B cell (primary cell): ENCODE data around the gene RPP14. TPM values are rescaled to one million over a fixed set of nuclear protein-coding genes. Genes with fewer than 3 reads are reported as not detected.

ENCODE experiments used
- ATAC-seq: fragments of 200-7000 bp; cut with Tn5 transposase; one replicate; pipeline ENCODE4 v1.10.0; 2021; ENCODE audit warnings: low read depth, mild to moderate bottlenecking, moderate number of reproducible peaks, moderate library complexity
- CTCF ChIA-PET: fragments of 350-600 bp; sonication (Branson Sonifier 250); formaldehyde crosslinking; loops from one replicate; lab custom pipeline; 2021; ENCODE audit warnings: antibody characterized with exemption, inconsistent platforms; lab: Charles Lee
- POLR2A ChIA-PET: fragments of 350-600 bp; sonication (Branson Sonifier 250); formaldehyde crosslinking; loops from one replicate; lab custom pipeline; 2021; ENCODE audit warnings: antibody characterized with exemption; lab: Charles Lee
- DNase-seq: peaks from one replicate; pipeline ENCODE4 v3.0.0; 2013
- H2AFZ ChIP-seq: 2 replicates; pipeline ENCODE4 v1.6.1; 2012; ENCODE audit warnings: mild to moderate bottlenecking, low read depth, low read length; ENCODE audit not compliant: insufficient read depth, poor library complexity, severe bottlenecking
- H3K27ac ChIP-seq, 2 donors: 1 replicate in 1 of 2; 2 replicates in 1 of 2; pipeline ENCODE4 v1.5.1; 2012 to 2013; ENCODE audit warnings: low read length in 2 of 2, mild to moderate bottlenecking in 2 of 2, moderate library complexity in 1 of 2
- H3K27me3 ChIP-seq, 4 experiments: fragments of 200-600 bp in 1 of 4; sonication (generic) in 1 of 4; replicated peaks in 1 of 4; 1 replicate in 2 of 4; 2 replicates in 2 of 4; pipeline versions ENCODE4 v1.6.1 to v1.7.0; 2013 to 2016; ENCODE audit warnings: low read length in 3 of 4, mild to moderate bottlenecking in 2 of 4, mixed read lengths in 1 of 4, moderate library complexity in 1 of 4; ENCODE audit not compliant: insufficient read depth in 4 of 4, control insufficient read depth in 3 of 4; ENCODE audit errors: control extremely low read depth in 1 of 4
- H3K36me3 ChIP-seq, 2 experiments: replicated peaks in 1 of 2; 1 replicate in 1 of 2; 2 replicates in 1 of 2; pipeline versions ENCODE4 v1.6.1 to v1.7.1; 2013; ENCODE audit warnings: low read length in 1 of 2; ENCODE audit not compliant: insufficient read depth in 2 of 2, control insufficient read depth in 1 of 2; ENCODE audit errors: control extremely low read depth in 1 of 2, extremely low read depth in 1 of 2
- H3K4me1 ChIP-seq, 2 donors: fragments of 200-600 bp in 1 of 2; sonication (generic) in 1 of 2; 1 replicate in 1 of 2; 2 replicates in 1 of 2; pipeline versions ENCODE4 v1.5.1 to v1.6.1; 2013 to 2017; ENCODE audit warnings: low read length in 2 of 2; ENCODE audit not compliant: control insufficient read depth in 2 of 2, insufficient read depth in 2 of 2
- H3K4me2 ChIP-seq: replicated peaks from 2 replicates; pipeline ENCODE3; 2012; ENCODE audit warnings: mild to moderate bottlenecking, low read depth, low read length; ENCODE audit not compliant: poor library complexity, severe bottlenecking
- H3K4me3 ChIP-seq, 5 experiments: fragments of 200-600 bp in 1 of 5; sonication (generic) in 1 of 5; 1 replicate in 3 of 5; 2 replicates in 2 of 5; pipeline versions ENCODE4 v1.5.1 to v1.7.0; 2011 to 2016; ENCODE audit warnings: low read length in 4 of 5, mild to moderate bottlenecking in 4 of 5, low read depth in 2 of 5, control low read depth in 1 of 5, moderate library complexity in 1 of 5; ENCODE audit not compliant: insufficient read depth in 1 of 5; ENCODE audit errors: control extremely low read depth in 1 of 5, extremely low read depth in 1 of 5
- H3K79me2 ChIP-seq: fragments of 200-600 bp; sonication (generic); one replicate; pipeline ENCODE4 v1.6.0; 2016; ENCODE audit warnings: low read length; ENCODE audit not compliant: control insufficient read depth, insufficient read depth
- H3K9ac ChIP-seq: fragments of 200-600 bp; sonication (generic); 2 replicates; pipeline ENCODE4 v1.6.1; 2017; ENCODE audit warnings: mild to moderate bottlenecking, low read length, moderate library complexity
- H3K9me3 ChIP-seq, 3 donors: one replicate each; pipeline versions ENCODE4 v1.6.1 to v1.7.1; 2013; ENCODE audit warnings: low read length in 2 of 3; ENCODE audit not compliant: control insufficient read depth in 2 of 3, insufficient read depth in 1 of 3; ENCODE audit errors: control extremely low read depth in 1 of 3
- H4K20me1 ChIP-seq: 2 replicates; pipeline ENCODE4 v1.6.0; 2012; ENCODE audit warnings: mild to moderate bottlenecking, low read length; ENCODE audit not compliant: insufficient read depth, control insufficient read depth, poor library complexity, severe bottlenecking
- H3K27ac Mint-ChIP-seq: one replicate; pipeline ENCODE4 v1.8.0; 2021; ENCODE audit warnings: mixed read lengths
- H3K27me3 Mint-ChIP-seq: one replicate; pipeline ENCODE4 v1.8.0; 2021; ENCODE audit warnings: mixed read lengths
- H3K4me1 Mint-ChIP-seq: one replicate; pipeline ENCODE4 v1.8.0; 2021; ENCODE audit warnings: mixed read lengths
- H3K4me3 Mint-ChIP-seq: one replicate; pipeline ENCODE4 v1.8.0; 2021; ENCODE audit warnings: mixed read lengths
- H3K9me3 Mint-ChIP-seq: one replicate; pipeline ENCODE4 v1.8.0; 2022; ENCODE audit warnings: mixed read lengths; ENCODE audit not compliant: insufficient read depth
- CTCF ChIP-seq: fragments of 200-600 bp; IDR thresholded peaks from one replicate; pipeline ENCODE4 v1.8.0; 2022; ENCODE audit warnings: antibody characterized with exemption, mild to moderate bottlenecking
- EZH2 ChIP-seq: IDR thresholded peaks from 2 replicates; pipeline ENCODE4 v1.6.1; 2012; ENCODE audit warnings: borderline replicate concordance, low read depth, mild to moderate bottlenecking, moderate library complexity, low read length; ENCODE audit not compliant: insufficient read depth, poor library complexity, severe bottlenecking
- WGBS: methylation state at CpG from one replicate; pipeline ENCODE4 v1.1.5; 2013; ENCODE audit warnings: missing lambda C conversion rate; ENCODE audit not compliant: insufficient coverage; 5-methylcytosine and 5-hydroxymethylcytosine counted together
- intact Hi-C: fragments of 100-400 bp; cut with micrococcal nuclease; formaldehyde crosslinking; loops from one replicate; pipeline ENCODE4 v1.10.0; 2022
- polyA plus RNA-seq: library from polyadenylated mRNA; depleted of rRNA; stranded (reverse); fragments of >200 nt; gene quantifications from 2 replicates; pipeline ENCODE4 v1.2.3, GENCODE V29; 2012
- total RNA-seq, 2 donors: library from RNA; stranded (reverse); fragments of 120-200 nt in 1 of 2; gene quantifications; 1 replicate in 1 of 2; 2 replicates in 1 of 2; pipeline versions ENCODE4 v1.2.3 to v1.2.4, GENCODE V29; 2013 to 2022

Gene RPP14
- total and polyA plus RNA-seq, 2 donors (not counting 1 experiment from before 2014, with no cell fraction given): 4.7 to 17.9 TPM

- POLR2A ChIA-PET: interaction anchor here (0.7 to 2.0 kb wide), 4 partner anchors 120 to 226 kb away, joined by 4 to 15 read pairs (median 5); partner anchors contain the start of gene KCTD6
- Histone ChIP-seq H2AFZ (peak overlapping the region; percentile 12), H3K9ac (peak overlapping the region; percentile 98), H3K4me2 (peak overlapping the region; percentile 86), H3K4me3 (peak overlapping the region; percentile 18 to 87 (median 77)), H3K9me3 (peaks cover 0 to 4% (median 1%) of the 10 kb centered on the region in 3 donors), H3K36me3 (peaks cover 1 to 28% of the 10 kb centered on the region in 2 experiments), H3K4me1 (peaks cover 24 to 27% of the 10 kb centered on the region in 2 donors), H3K27me3 (no peaks in the 10 kb centered on the region), H3K79me2 (peaks cover 58% of the 10 kb centered on the region), H4K20me1 (peaks cover 34% of the 10 kb centered on the region), H3K27ac (peak overlapping the region; percentile 96 to 99)
- CTCF ChIA-PET: interaction anchor here (0.5 to 5.2 kb wide), 38 partner anchors 11 to 565 kb away, joined by 3 to 101 read pairs (median 11); partner anchors contain the start of genes ABHD6, ACOX2, KCTD6 and PDHB
- DNase-seq (peak; percentile 76), ATAC-seq (no peak)
- H3K9me3 Mint-ChIP-seq: no peaks in the 10 kb centered on the region
- peak overlapping the region; percentile 98 for H3K4me3 Mint-ChIP-seq
- 60% methylated on average over 1 of the region's 10 CpGs for WGBS
- H3K4me1 Mint-ChIP-seq: peaks cover 31% of the 10 kb centered on the region
- intact Hi-C loops: loop anchor here (1.0 kb wide), 2 partner anchors 48 to 107 kb away; no protein-coding TSS in a partner anchor
- H3K27me3 Mint-ChIP-seq: no peaks in the 10 kb centered on the region
- H3K27ac Mint-ChIP-seq: no peak overlapping the region
- TF ChIP-seq CTCF (peak; percentile 71), EZH2 (no peak)
These were observed 1.7 kb downstream of the RPP14 start for GRCh38 chr3:58307639-58308215.

GRCh38 chr3:58308728-58309127 lies 2.7 kb downstream of the RPP14 start:
- no peak overlapping the region for H3K4me2 ChIP-seq
- no peak overlapping the region for H2AFZ ChIP-seq
- H3K27ac Mint-ChIP-seq: no peak overlapping the region
- peaks cover 0 to 4% (median 1%) of the 10 kb centered on the region in 3 donors for H3K9me3 ChIP-seq
- H3K27me3 Mint-ChIP-seq: no peaks in the 10 kb centered on the region
- H3K27ac ChIP-seq: peak overlapping the region in 1 of 2 donors; percentile 7
- H3K9me3 Mint-ChIP-seq: no peaks in the 10 kb centered on the region
- peaks cover 62% of the 10 kb centered on the region for H3K79me2 ChIP-seq
- no peak for ATAC-seq
- CTCF ChIA-PET: interaction anchor here (0.8 to 5.2 kb wide), 19 partner anchors 11 to 323 kb away, joined by 3 to 101 read pairs (median 20); partner anchors contain the start of genes ACOX2, KCTD6, PDHB and PXK
- POLR2A ChIA-PET: no interaction called here
- intact Hi-C loops: no loop called here
- DNase-seq: no peak
- peaks cover 34% of the 10 kb centered on the region for H4K20me1 ChIP-seq
- no peak overlapping the region for H3K4me3 Mint-ChIP-seq
- no peak overlapping the region for H3K4me3 ChIP-seq
- no peaks in the 10 kb centered on the region for H3K27me3 ChIP-seq
- no peak overlapping the region for H3K9ac ChIP-seq
- H3K36me3 ChIP-seq: peaks cover 1 to 35% of the 10 kb centered on the region in 2 experiments
- peaks cover 31% of the 10 kb centered on the region for H3K4me1 Mint-ChIP-seq
- H3K4me1 ChIP-seq: peaks cover 24 to 27% of the 10 kb centered on the region in 2 donors
- no peak for TF ChIP-seq CTCF
- TF ChIP-seq EZH2: no peak
- 88% methylated on average over 1 of the region's 1 CpG for WGBS
